ENCODE measurements around the gene SCAF1.

The SCAF1 gene

GRCh38 chr19:49637821-49638738 is 3.9 kb upstream of the SCAF1 start:
- Histone ChIP-seq H3K9me3 (ENCODE audit: control insufficient read depth, low read depth, low read length) (no peaks in the 10 kb centered on the region), H3K4me3 (ENCODE audit: low read length) (peak overlapping the region; percentile 35), H3K4me1 (ENCODE audit: control insufficient read depth, low read depth, low read length) (peaks cover 29% of the 10 kb centered on the region), H3K9ac (ENCODE audit: low read length) (no peak overlapping the region), H3K36me3 (ENCODE audit: control insufficient read depth, low read depth, low read length) (no peaks in the 10 kb centered on the region), H3K27ac (ENCODE audit: low read length) (no peak overlapping the region), H3K27me3 (ENCODE audit: control insufficient read depth, insufficient read depth, low read length) (peaks cover 10% of the 10 kb centered on the region)

GRCh38 chr19:49639401-49640112 is 2.5 kb upstream of the SCAF1 start:
- Histone ChIP-seq H3K27ac (ENCODE audit: low read length) (no peak overlapping the region), H3K27me3 (ENCODE audit: control insufficient read depth, insufficient read depth, low read length) (peaks cover 10% of the 10 kb centered on the region), H3K4me3 (ENCODE audit: low read length) (peak overlapping the region; percentile 52), H3K36me3 (ENCODE audit: control insufficient read depth, low read depth, low read length) (no peaks in the 10 kb centered on the region), H3K9ac (ENCODE audit: low read length) (no peak overlapping the region), H3K9me3 (ENCODE audit: control insufficient read depth, low read depth, low read length) (no peaks in the 10 kb centered on the region), H3K4me1 (ENCODE audit: control insufficient read depth, low read depth, low read length) (peaks cover 37% of the 10 kb centered on the region)

GRCh38 chr19:49640113-49640898 is 1.7 kb upstream of the SCAF1 start, which contains the start of gene RRAS:
Gene RRAS, minus strand, starts transcription at chr19:49640143. Its CDS starts 45 bp downstream, at chr19:49640098.
- Histone ChIP-seq H3K4me3 (ENCODE audit: low read length) (peak within 1 kb of the TSS; percentile 52), H3K9me3 (ENCODE audit: control insufficient read depth, low read depth, low read length) (no peaks in the 10 kb centered on the region), H3K27ac (ENCODE audit: low read length) (peak within 1 kb of the TSS; percentile 78), H3K4me1 (ENCODE audit: control insufficient read depth, low read depth, low read length) (peaks cover 37% of the 10 kb centered on the region), H3K36me3 (ENCODE audit: control insufficient read depth, low read depth, low read length) (no peaks in the 10 kb centered on the region), H3K27me3 (ENCODE audit: control insufficient read depth, insufficient read depth, low read length) (peaks cover 10% of the 10 kb centered on the region), H3K9ac (ENCODE audit: low read length) (peak within 1 kb of the TSS; percentile 81)

- peaks cover 37% of the 10 kb centered on the region for H3K4me1 ChIP-seq (ENCODE audit: control insufficient read depth, low read depth, low read length)
- H3K27me3 ChIP-seq (ENCODE audit: control insufficient read depth, insufficient read depth, low read length), result peaks cover 10% of the 10 kb centered on the region
- H3K27ac ChIP-seq (ENCODE audit: low read length), result peak overlapping the region; percentile 91
- peak overlapping the region; percentile 98 for H3K9ac ChIP-seq (ENCODE audit: low read length)
- H3K36me3 ChIP-seq (ENCODE audit: control insufficient read depth, low read depth, low read length), result peaks cover 11% of the 10 kb centered on the region
- H3K9me3 ChIP-seq (ENCODE audit: control insufficient read depth, low read depth, low read length), result no peaks in the 10 kb centered on the region
- peak overlapping the region; percentile 98 for H3K4me3 ChIP-seq (ENCODE audit: low read length)
These were observed 555 bp downstream of the SCAF1 start for GRCh38 chr19:49642492-49643035.

GRCh38 chr19:49643466-49643865 is 1.5 kb downstream of the SCAF1 start:
- Histone ChIP-seq H3K4me1 (ENCODE audit: control insufficient read depth, low read depth, low read length) (peaks cover 33% of the 10 kb centered on the region), H3K9ac (ENCODE audit: low read length) (peak overlapping the region; percentile 98), H3K9me3 (ENCODE audit: control insufficient read depth, low read depth, low read length) (no peaks in the 10 kb centered on the region), H3K27me3 (ENCODE audit: control insufficient read depth, insufficient read depth, low read length) (peaks cover 10% of the 10 kb centered on the region), H3K36me3 (ENCODE audit: control insufficient read depth, low read depth, low read length) (peaks cover 11% of the 10 kb centered on the region), H3K27ac (ENCODE audit: low read length) (no peak overlapping the region), H3K4me3 (ENCODE audit: low read length) (peak overlapping the region; percentile 98)

GRCh38 chr19:49645592-49645991 is 3.6 kb downstream of the SCAF1 start:
- peaks cover 24% of the 10 kb centered on the region for H3K36me3 ChIP-seq (ENCODE audit: control insufficient read depth, low read depth, low read length)
- no peaks in the 10 kb centered on the region for H3K9me3 ChIP-seq (ENCODE audit: control insufficient read depth, low read depth, low read length)
- peaks cover 21% of the 10 kb centered on the region for H3K4me1 ChIP-seq (ENCODE audit: control insufficient read depth, low read depth, low read length)
- H3K4me3 ChIP-seq (ENCODE audit: low read length), result no peak overlapping the region
- H3K27me3 ChIP-seq (ENCODE audit: control insufficient read depth, insufficient read depth, low read length), result no peaks in the 10 kb centered on the region
- H3K27ac ChIP-seq (ENCODE audit: low read length), result no peak overlapping the region
- H3K9ac ChIP-seq (ENCODE audit: low read length), result no peak overlapping the region

GRCh38 chr19:49645995-49646394 is 4.0 kb downstream of the SCAF1 start:
- Histone ChIP-seq H3K9ac (ENCODE audit: low read length) (no peak overlapping the region), H3K4me3 (ENCODE audit: low read length) (no peak overlapping the region), H3K36me3 (ENCODE audit: control insufficient read depth, low read depth, low read length) (peaks cover 24% of the 10 kb centered on the region), H3K9me3 (ENCODE audit: control insufficient read depth, low read depth, low read length) (no peaks in the 10 kb centered on the region), H3K27me3 (ENCODE audit: control insufficient read depth, insufficient read depth, low read length) (no peaks in the 10 kb centered on the region), H3K27ac (ENCODE audit: low read length) (no peak overlapping the region), H3K4me1 (ENCODE audit: control insufficient read depth, low read depth, low read length) (peaks cover 18% of the 10 kb centered on the region)

- peaks cover 12% of the 10 kb centered on the region for H3K4me1 ChIP-seq (ENCODE audit: control insufficient read depth, low read depth, low read length)
- H3K27ac ChIP-seq (ENCODE audit: low read length), result no peak overlapping the region
- no peaks in the 10 kb centered on the region for H3K9me3 ChIP-seq (ENCODE audit: control insufficient read depth, low read depth, low read length)
- no peak overlapping the region for H3K9ac ChIP-seq (ENCODE audit: low read length)
- peaks cover 24% of the 10 kb centered on the region for H3K36me3 ChIP-seq (ENCODE audit: control insufficient read depth, low read depth, low read length)
- no peaks in the 10 kb centered on the region for H3K27me3 ChIP-seq (ENCODE audit: control insufficient read depth, insufficient read depth, low read length)
- no peak overlapping the region for H3K4me3 ChIP-seq (ENCODE audit: low read length)
These were observed 4.6 kb downstream of the SCAF1 start for GRCh38 chr19:49646586-49646985.

GRCh38 chr19:49651029-49651819 is 9.2 kb downstream of the SCAF1 start:
- Histone ChIP-seq H3K27ac (ENCODE audit: low read length) (no peak overlapping the region), H3K27me3 (ENCODE audit: control insufficient read depth, insufficient read depth, low read length) (no peaks in the 10 kb centered on the region), H3K9ac (ENCODE audit: low read length) (no peak overlapping the region), H3K9me3 (ENCODE audit: control insufficient read depth, low read depth, low read length) (no peaks in the 10 kb centered on the region), H3K36me3 (ENCODE audit: control insufficient read depth, low read depth, low read length) (peaks cover 50% of the 10 kb centered on the region), H3K4me3 (ENCODE audit: low read length) (no peak overlapping the region), H3K4me1 (ENCODE audit: control insufficient read depth, low read depth, low read length) (no peaks in the 10 kb centered on the region)

GRCh38 chr19:49651820-49652550 is 10.0 kb downstream of the SCAF1 start:
- Histone ChIP-seq H3K4me1 (ENCODE audit: control insufficient read depth, low read depth, low read length) (no peaks in the 10 kb centered on the region), H3K27me3 (ENCODE audit: control insufficient read depth, insufficient read depth, low read length) (no peaks in the 10 kb centered on the region), H3K4me3 (ENCODE audit: low read length) (no peak overlapping the region), H3K36me3 (ENCODE audit: control insufficient read depth, low read depth, low read length) (peaks cover 43% of the 10 kb centered on the region), H3K27ac (ENCODE audit: low read length) (no peak overlapping the region), H3K9me3 (ENCODE audit: control insufficient read depth, low read depth, low read length) (no peaks in the 10 kb centered on the region), H3K9ac (ENCODE audit: low read length) (no peak overlapping the region)
